ENCODE measurements around the gene B3GNT2. TPM values are rescaled to one million over a fixed set of nuclear protein-coding genes. Genes with fewer than 3 reads are reported as not detected.

Gene B3GNT2
- total RNA-seq, 1 experiment from 2014 or later = 14.1 TPM

DNA sequence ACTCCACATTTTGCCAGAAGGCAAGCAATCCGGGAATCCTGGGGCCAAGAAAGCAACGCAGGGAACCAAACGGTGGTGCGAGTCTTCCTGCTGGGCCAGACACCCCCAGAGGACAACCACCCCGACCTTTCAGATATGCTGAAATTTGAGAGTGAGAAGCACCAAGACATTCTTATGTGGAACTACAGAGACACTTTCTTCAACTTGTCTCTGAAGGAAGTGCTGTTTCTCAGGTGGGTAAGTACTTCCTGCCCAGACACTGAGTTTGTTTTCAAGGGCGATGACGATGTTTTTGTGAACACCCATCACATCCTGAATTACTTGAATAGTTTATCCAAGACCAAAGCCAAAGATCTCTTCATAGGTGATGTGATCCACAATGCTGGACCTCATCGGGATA lies 26.8 kb downstream of the B3GNT2 start:
- CTCF ChIA-PET = no interaction called here
- no peak for ATAC-seq
- Histone ChIP-seq H3K27me3 (ENCODE audit: control insufficient read depth, insufficient read depth, low read length) (no peaks in the 10 kb centered on the region), H3K36me3 (ENCODE audit: control insufficient read depth, insufficient read depth, low read length) (no peaks in the 10 kb centered on the region; the same call in 1 of the 2 replicates), H3K27ac (ENCODE audit: low read length) (no peak overlapping the region), H3K9me3 (ENCODE audit: control insufficient read depth, insufficient read depth, low read depth, low read length) (no peaks in the 10 kb centered on the region), H3K4me1 (ENCODE audit: control insufficient read depth, insufficient read depth, low read length) (0 out of 2 replicates have a peak, but pooled peaks cover 4% of the 10 kb centered on the region), H3K4me3 (ENCODE audit: low read depth in 2 of 2, low read length in 2 of 2) (no peak overlapping the region)
- no TSS peak for BruUV-seq (replicated peaks)
- POLR2A ChIA-PET = no interaction called here
- no peak for DNase-seq (ENCODE audit: low read depth, low spot score)
- in situ Hi-C loops (cut with HindIII; ENCODE audit: low pct_unique_long_range_greater_than_20kb, low sequenced_read_pairs) = no loop called here
- TF ChIP-seq SIN3A (IDR thresholded peaks at IDR 0.05; ENCODE audit: borderline replicate concordance, insufficient read depth, low read depth, low read length) (no peak), TCF7L2 (IDR thresholded peaks at IDR 0.05; ENCODE audit: low read depth, low read length) (no peak), POLR2AphosphoS5 (IDR thresholded peaks at IDR 0.05; ENCODE audit: low read depth, low read length) (no peak)
- TF ChIP-seq, protein P1, sequence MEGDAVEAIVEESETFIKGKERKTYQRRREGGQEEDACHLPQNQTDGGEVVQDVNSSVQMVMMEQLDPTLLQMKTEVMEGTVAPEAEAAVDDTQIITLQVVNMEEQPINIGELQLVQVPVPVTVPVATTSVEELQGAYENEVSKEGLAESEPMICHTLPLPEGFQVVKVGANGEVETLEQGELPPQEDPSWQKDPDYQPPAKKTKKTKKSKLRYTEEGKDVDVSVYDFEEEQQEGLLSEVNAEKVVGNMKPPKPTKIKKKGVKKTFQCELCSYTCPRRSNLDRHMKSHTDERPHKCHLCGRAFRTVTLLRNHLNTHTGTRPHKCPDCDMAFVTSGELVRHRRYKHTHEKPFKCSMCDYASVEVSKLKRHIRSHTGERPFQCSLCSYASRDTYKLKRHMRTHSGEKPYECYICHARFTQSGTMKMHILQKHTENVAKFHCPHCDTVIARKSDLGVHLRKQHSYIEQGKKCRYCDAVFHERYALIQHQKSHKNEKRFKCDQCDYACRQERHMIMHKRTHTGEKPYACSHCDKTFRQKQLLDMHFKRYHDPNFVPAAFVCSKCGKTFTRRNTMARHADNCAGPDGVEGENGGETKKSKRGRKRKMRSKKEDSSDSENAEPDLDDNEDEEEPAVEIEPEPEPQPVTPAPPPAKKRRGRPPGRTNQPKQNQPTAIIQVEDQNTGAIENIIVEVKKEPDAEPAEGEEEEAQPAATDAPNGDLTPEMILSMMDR (IDR thresholded peaks at IDR 0.05) = no peak
- TF ChIP-seq, protein P2, sequence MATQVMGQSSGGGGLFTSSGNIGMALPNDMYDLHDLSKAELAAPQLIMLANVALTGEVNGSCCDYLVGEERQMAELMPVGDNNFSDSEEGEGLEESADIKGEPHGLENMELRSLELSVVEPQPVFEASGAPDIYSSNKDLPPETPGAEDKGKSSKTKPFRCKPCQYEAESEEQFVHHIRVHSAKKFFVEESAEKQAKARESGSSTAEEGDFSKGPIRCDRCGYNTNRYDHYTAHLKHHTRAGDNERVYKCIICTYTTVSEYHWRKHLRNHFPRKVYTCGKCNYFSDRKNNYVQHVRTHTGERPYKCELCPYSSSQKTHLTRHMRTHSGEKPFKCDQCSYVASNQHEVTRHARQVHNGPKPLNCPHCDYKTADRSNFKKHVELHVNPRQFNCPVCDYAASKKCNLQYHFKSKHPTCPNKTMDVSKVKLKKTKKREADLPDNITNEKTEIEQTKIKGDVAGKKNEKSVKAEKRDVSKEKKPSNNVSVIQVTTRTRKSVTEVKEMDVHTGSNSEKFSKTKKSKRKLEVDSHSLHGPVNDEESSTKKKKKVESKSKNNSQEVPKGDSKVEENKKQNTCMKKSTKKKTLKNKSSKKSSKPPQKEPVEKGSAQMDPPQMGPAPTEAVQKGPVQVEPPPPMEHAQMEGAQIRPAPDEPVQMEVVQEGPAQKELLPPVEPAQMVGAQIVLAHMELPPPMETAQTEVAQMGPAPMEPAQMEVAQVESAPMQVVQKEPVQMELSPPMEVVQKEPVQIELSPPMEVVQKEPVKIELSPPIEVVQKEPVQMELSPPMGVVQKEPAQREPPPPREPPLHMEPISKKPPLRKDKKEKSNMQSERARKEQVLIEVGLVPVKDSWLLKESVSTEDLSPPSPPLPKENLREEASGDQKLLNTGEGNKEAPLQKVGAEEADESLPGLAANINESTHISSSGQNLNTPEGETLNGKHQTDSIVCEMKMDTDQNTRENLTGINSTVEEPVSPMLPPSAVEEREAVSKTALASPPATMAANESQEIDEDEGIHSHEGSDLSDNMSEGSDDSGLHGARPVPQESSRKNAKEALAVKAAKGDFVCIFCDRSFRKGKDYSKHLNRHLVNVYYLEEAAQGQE (IDR thresholded peaks at IDR 0.05; ENCODE audit: insufficient read depth in 1 of 2, low read depth in 2 of 2, low read length in 1 of 2) = no peak
- intact Hi-C loops (cut with micrococcal nuclease; ENCODE audit: unreplicated experiment) = no loop called here

DNA sequence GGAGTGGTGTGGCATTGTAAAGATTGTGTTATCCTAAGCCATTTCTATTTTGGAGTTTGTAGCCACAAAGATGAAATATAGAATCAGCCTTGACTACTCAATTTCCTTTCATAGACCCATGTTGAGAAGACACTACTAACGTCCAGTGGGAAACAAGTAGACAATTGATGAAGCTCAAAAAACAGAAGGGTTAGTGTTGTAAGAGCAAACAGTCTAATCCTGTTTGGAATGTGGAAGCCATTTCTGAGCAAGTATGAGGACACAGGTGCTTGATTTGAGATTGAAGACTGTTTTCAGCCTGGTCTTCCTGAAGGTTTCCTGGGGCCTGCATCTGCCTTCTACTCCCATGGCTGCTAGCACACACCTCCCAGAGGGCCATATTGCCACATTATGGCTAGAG lies 29.1 kb downstream of the B3GNT2 start:
- H3K27ac ChIP-seq (ENCODE audit: low read length) = no peak overlapping the region
- no peaks in the 10 kb centered on the region for H3K27me3 ChIP-seq (ENCODE audit: control insufficient read depth, insufficient read depth, low read length)
- H3K9me3 ChIP-seq (ENCODE audit: control insufficient read depth, insufficient read depth, low read depth, low read length) = no peaks in the 10 kb centered on the region
- intact Hi-C loops (cut with micrococcal nuclease; ENCODE audit: unreplicated experiment) (no loop called here), in situ Hi-C loops (cut with HindIII; ENCODE audit: low pct_unique_long_range_greater_than_20kb, low sequenced_read_pairs) (no loop called here)
- no peak for ATAC-seq
- BruUV-seq (replicated peaks) = no TSS peak
- no peak for DNase-seq (ENCODE audit: low read depth, low spot score)
- no peak overlapping the region for H3K4me3 ChIP-seq (ENCODE audit: low read depth in 2 of 2, low read length in 2 of 2)
- H3K36me3 ChIP-seq (ENCODE audit: control insufficient read depth, insufficient read depth, low read length) = no peaks in the 10 kb centered on the region; the same call in 1 of the 2 replicates
- 0 out of 2 replicates have a peak, but pooled peaks cover 3% of the 10 kb centered on the region for H3K4me1 ChIP-seq (ENCODE audit: control insufficient read depth, insufficient read depth, low read length)
- ChIA-PET CTCF (no interaction called here), POLR2A (no interaction called here)
- no peak for TF ChIP-seq TCF7L2 (IDR thresholded peaks at IDR 0.05; ENCODE audit: low read depth, low read length)
- TF ChIP-seq, protein P1 (IDR thresholded peaks at IDR 0.05) = no peak
- no peak for TF ChIP-seq SIN3A (IDR thresholded peaks at IDR 0.05; ENCODE audit: borderline replicate concordance, insufficient read depth, low read depth, low read length)
- TF ChIP-seq POLR2AphosphoS5 (IDR thresholded peaks at IDR 0.05; ENCODE audit: low read depth, low read length) = no peak
- TF ChIP-seq, protein P2 (IDR thresholded peaks at IDR 0.05; ENCODE audit: insufficient read depth in 1 of 2, low read depth in 2 of 2, low read length in 1 of 2) = no peak
